ENCODE data around the gene DYRK1A. TPM values are rescaled to one million over a fixed set of nuclear protein-coding genes. Genes with fewer than 3 reads are reported as not detected.

Gene DYRK1A
- total and polyA plus RNA-seq, 2 experiments from 2014 or later = 4.2 to 61.7 TPM

- peaks cover 12% of the 10 kb centered on the region for H3K4me1 ChIP-seq (ENCODE audit: low read depth)
- DNase-seq (ENCODE audit: low read depth in 1 of 2, low spot score in 1 of 2) = no peak
- TF ChIP-seq CTCF (IDR thresholded peaks at IDR 0.05; ENCODE audit: low read depth, low read length) = no peak
- H3K27me3 ChIP-seq = no peaks in the 10 kb centered on the region
- no peak overlapping the region for H3K27ac ChIP-seq
- no peak overlapping the region for H3K4me3 ChIP-seq
- H3K9me3 ChIP-seq (ENCODE audit: low read depth) = no peaks in the 10 kb centered on the region
- H3K36me3 ChIP-seq = no peaks in the 10 kb centered on the region
Measured at GRCh38 chr21:37532868-37533780, 166.6 kb downstream of the DYRK1A start.

GRCh38 chr21:37534431-37534830 lies 167.9 kb downstream of the DYRK1A start:
- TF ChIP-seq CTCF (IDR thresholded peaks at IDR 0.05; ENCODE audit: low read depth, low read length) = no peak
- Histone ChIP-seq H3K27me3 (no peaks in the 10 kb centered on the region), H3K9me3 (ENCODE audit: low read depth) (no peaks in the 10 kb centered on the region)

GRCh38 chr21:37535130-37535529 lies 168.6 kb downstream of the DYRK1A start:
- TF ChIP-seq CTCF (IDR thresholded peaks at IDR 0.05; ENCODE audit: low read depth, low read length) = no peak
- Histone ChIP-seq H3K27me3 (no peaks in the 10 kb centered on the region), H3K4me1 (ENCODE audit: low read depth) (peaks cover 17% of the 10 kb centered on the region), H3K4me3 (no peak overlapping the region), H3K9me3 (ENCODE audit: low read depth) (no peaks in the 10 kb centered on the region), H3K36me3 (no peaks in the 10 kb centered on the region), H3K27ac (no peak overlapping the region)
- no peak for DNase-seq (ENCODE audit: low read depth in 1 of 2, low spot score in 1 of 2)

More at GRCh38 chr21:37534431-37534830, 167.9 kb downstream of the DYRK1A start:
- no peak overlapping the region for H3K27ac ChIP-seq
- no peak for DNase-seq (ENCODE audit: low read depth in 1 of 2, low spot score in 1 of 2)
- peaks cover 17% of the 10 kb centered on the region for H3K4me1 ChIP-seq (ENCODE audit: low read depth)
- no peaks in the 10 kb centered on the region for H3K36me3 ChIP-seq
- no peak overlapping the region for H3K4me3 ChIP-seq

GRCh38 chr21:37535672-37536071 lies 169.1 kb downstream of the DYRK1A start:
- H3K9me3 ChIP-seq (ENCODE audit: low read depth) = no peaks in the 10 kb centered on the region
- no peaks in the 10 kb centered on the region for H3K36me3 ChIP-seq
- H3K27me3 ChIP-seq = no peaks in the 10 kb centered on the region
- H3K27ac ChIP-seq = peak overlapping the region; percentile 95
- no peak for DNase-seq (ENCODE audit: low read depth in 1 of 2, low spot score in 1 of 2)
- H3K4me3 ChIP-seq = no peak overlapping the region
- TF ChIP-seq CTCF (IDR thresholded peaks at IDR 0.05; ENCODE audit: low read depth, low read length) = no peak
- peaks cover 14% of the 10 kb centered on the region for H3K4me1 ChIP-seq (ENCODE audit: low read depth)

GRCh38 chr21:37536616-37537278 lies 170.2 kb downstream of the DYRK1A start:
- no peak overlapping the region for H3K4me3 ChIP-seq
- peak; percentile 37 to 60 for DNase-seq (ENCODE audit: low read depth in 1 of 2, low spot score in 1 of 2)
- H3K36me3 ChIP-seq = no peaks in the 10 kb centered on the region
- H3K4me1 ChIP-seq (ENCODE audit: low read depth) = peaks cover 5% of the 10 kb centered on the region
- H3K27ac ChIP-seq = peak overlapping the region; percentile 95
- no peaks in the 10 kb centered on the region for H3K9me3 ChIP-seq (ENCODE audit: low read depth)
- H3K27me3 ChIP-seq = no peaks in the 10 kb centered on the region
- TF ChIP-seq CTCF (IDR thresholded peaks at IDR 0.05; ENCODE audit: low read depth, low read length) = no peak

Data from cardiac muscle cell (in vitro differentiated cells and primary cell).